ENCODE data around the gene CFHR4.

- no peak for TF ChIP-seq CTCF (IDR thresholded peaks at IDR 0.05)
- no peak for TF ChIP-seq POLR2A (IDR thresholded peaks at IDR 0.05)
- TF ChIP-seq EP300 (IDR thresholded peaks at IDR 0.05), result no peak
Measured at GRCh38 chr1:196891251-196891650, 3.4 kb downstream of the CFHR4 start.
